Measurements from ENCODE around the gene OR10H3. TPM values are rescaled to one million over a fixed set of nuclear protein-coding genes. Genes with fewer than 3 reads are reported as not detected.

OR10H3 gene, protein sequence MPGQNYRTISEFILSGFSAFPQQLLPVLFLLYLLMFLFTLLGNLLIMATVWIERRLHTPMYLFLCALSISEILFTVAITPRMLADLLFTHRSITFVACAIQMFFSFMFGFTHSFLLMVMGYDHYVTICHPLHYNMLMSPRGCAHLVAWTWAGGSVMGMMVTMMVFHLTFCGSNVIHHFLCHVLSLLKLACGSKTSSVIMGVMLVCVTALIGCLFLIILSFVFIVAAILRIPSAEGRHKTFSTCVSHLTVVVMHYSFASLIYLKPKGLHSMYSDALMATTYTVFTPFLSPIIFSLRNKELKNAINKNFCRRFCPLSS
- total RNA-seq = not detected in 2 replicates
- not detected in 2 replicates for polyA plus RNA-seq

DNA sequence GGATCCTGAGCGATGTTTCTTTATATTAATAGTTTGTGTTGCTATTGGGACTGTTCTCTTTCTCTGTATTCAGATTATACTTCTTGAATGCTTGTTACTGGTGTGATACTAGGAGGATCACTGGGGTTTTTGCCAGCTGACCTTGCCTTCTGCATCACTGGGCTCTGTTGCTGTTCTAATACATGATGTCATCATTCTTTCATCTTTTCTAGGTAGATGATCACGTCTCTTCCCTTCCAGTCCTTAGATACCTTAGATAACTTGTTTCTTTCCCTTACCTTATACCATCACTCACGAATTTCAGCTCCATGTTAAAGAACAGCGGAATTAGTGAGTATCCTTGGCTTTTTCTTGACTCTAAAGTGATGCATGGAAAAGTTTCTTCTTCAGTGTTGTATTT is at the start of gene OR10H3:
OR10H3 (plus strand) TSS at position 264 of the 400 bp plus-strand sequence. CDS start 3,408 bp downstream, outside the sequence.
- TF ChIP-seq, protein P1, sequence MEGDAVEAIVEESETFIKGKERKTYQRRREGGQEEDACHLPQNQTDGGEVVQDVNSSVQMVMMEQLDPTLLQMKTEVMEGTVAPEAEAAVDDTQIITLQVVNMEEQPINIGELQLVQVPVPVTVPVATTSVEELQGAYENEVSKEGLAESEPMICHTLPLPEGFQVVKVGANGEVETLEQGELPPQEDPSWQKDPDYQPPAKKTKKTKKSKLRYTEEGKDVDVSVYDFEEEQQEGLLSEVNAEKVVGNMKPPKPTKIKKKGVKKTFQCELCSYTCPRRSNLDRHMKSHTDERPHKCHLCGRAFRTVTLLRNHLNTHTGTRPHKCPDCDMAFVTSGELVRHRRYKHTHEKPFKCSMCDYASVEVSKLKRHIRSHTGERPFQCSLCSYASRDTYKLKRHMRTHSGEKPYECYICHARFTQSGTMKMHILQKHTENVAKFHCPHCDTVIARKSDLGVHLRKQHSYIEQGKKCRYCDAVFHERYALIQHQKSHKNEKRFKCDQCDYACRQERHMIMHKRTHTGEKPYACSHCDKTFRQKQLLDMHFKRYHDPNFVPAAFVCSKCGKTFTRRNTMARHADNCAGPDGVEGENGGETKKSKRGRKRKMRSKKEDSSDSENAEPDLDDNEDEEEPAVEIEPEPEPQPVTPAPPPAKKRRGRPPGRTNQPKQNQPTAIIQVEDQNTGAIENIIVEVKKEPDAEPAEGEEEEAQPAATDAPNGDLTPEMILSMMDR (IDR thresholded peaks at IDR 0.05; ENCODE audit: low read depth, low read length) = no peak
- H3K4me1 ChIP-seq (ENCODE audit: low read depth) = no peaks in the 10 kb centered on the region
- no peaks in the 10 kb centered on the region for H3K9me3 ChIP-seq (ENCODE audit: low read depth)
- no peak within 1 kb of the TSS for H3K4me3 ChIP-seq
- no peak within 1 kb of the TSS for H3K27ac ChIP-seq
- no peak for DNase-seq (ENCODE audit: low read depth in 1 of 2, low spot score in 1 of 2)
- no peaks in the 10 kb centered on the region for H3K36me3 ChIP-seq
- H3K27me3 ChIP-seq = no peaks in the 10 kb centered on the region

DNA sequence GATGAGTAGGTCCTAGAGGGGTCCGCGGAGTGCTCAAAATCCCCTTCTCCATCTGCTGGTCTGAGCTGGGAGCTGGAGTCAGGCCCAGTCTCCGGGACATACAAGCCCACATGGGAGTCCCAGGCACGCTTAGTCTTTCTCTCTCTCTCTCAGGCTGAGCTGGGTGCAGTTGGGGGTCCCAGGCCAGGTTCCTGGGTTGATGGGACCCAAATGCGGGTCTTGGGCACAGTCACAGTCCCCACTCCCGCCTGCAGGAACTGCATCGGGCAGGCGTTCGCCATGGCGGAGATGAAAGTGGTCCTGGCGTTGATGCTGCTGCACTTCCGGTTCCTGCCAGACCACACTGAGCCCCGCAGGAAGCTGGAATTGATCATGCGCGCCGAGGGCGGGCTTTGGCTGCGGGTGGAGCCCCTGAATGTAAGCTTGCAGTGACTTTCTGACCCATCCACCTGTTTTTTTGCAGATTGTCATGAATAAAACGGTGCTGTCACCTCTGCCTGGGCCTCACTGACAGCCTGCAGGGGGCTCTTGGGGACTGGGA is 41.1 kb upstream of the OR10H3 start:
- Histone ChIP-seq H3K27me3 (no peaks in the 10 kb centered on the region), H3K4me1 (ENCODE audit: low read depth) (no peaks in the 10 kb centered on the region), H3K9me3 (ENCODE audit: low read depth) (no peaks in the 10 kb centered on the region), H3K36me3 (no peaks in the 10 kb centered on the region), H3K27ac (no peak overlapping the region), H3K4me3 (no peak overlapping the region)
- TF ChIP-seq, protein P1 (IDR thresholded peaks at IDR 0.05; ENCODE audit: low read depth, low read length) = no peak
- DNase-seq (ENCODE audit: low read depth in 1 of 2, low spot score in 1 of 2) = no peak

DNA sequence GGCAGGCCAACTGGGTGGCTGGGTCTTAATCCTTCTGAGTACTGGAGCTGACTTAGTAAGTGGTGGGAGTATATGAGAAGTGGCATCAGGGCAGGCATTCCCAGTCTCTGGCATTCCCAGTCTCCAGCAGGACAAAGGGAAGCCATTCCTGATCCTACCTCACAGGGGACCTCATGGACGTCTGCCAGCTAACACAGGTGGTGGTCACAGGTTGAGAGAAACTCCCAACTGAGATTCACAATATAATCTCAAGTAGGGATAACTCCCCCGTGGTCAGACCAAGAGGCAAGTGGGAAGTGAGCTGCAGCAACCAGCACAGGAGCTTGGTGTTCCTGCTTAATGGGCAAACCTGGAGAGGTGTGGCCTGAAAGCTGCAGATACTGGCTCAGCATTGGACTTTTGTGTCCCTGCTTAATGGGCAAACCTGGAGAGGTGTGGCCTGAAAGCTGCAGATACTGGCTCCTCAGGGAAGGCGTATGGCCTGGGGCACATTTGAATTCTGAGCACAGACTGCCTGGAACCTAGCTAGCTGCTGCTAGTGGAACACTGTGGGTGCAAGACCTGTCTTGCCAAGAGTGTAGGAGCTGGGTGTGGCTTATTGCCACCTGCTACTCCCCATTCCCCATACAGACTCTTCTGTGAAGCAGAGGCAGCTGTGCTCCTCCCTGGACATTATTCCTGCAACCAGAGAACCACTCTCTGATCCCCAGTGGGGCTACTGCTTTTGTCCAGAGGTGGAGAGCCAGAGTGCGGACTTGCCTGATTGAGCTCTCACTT is 35.8 kb upstream of the OR10H3 start:
- no peaks in the 10 kb centered on the region for H3K4me1 ChIP-seq (ENCODE audit: low read depth)
- no peak for DNase-seq (ENCODE audit: low read depth in 1 of 2, low spot score in 1 of 2)
- no peaks in the 10 kb centered on the region for H3K9me3 ChIP-seq (ENCODE audit: low read depth)
- TF ChIP-seq, protein P1 (IDR thresholded peaks at IDR 0.05; ENCODE audit: low read depth, low read length) = no peak
- no peaks in the 10 kb centered on the region for H3K36me3 ChIP-seq
- H3K4me3 ChIP-seq = no peak overlapping the region
- no peak overlapping the region for H3K27ac ChIP-seq
- no peaks in the 10 kb centered on the region for H3K27me3 ChIP-seq

DNA sequence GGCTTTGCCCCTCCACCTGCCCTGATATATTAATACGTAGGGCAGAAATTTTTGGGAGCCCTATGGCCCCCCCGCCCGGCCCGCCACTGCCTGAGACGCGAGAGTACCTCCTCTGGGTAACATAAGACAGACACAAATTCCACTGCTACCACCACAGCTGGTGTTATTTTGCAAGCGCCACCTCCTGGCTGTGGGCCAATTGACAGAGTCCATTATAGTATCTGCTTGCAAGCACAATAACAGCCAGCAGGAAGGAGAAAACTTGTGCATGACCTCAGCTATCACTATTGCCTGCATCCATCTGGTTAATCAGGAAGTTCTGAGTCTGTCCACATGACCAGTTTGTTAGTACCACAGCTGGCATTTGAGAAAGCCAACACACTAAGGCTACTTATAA is 35.3 kb upstream of the OR10H3 start:
- Histone ChIP-seq H3K27me3 (no peaks in the 10 kb centered on the region), H3K36me3 (no peaks in the 10 kb centered on the region), H3K4me3 (no peak overlapping the region), H3K4me1 (ENCODE audit: low read depth) (no peaks in the 10 kb centered on the region), H3K27ac (no peak overlapping the region), H3K9me3 (ENCODE audit: low read depth) (no peaks in the 10 kb centered on the region)
- DNase-seq (ENCODE audit: low read depth in 1 of 2, low spot score in 1 of 2) = peak in 1 of 2 donors; percentile 52
- TF ChIP-seq, protein P1 (IDR thresholded peaks at IDR 0.05; ENCODE audit: low read depth, low read length) = no peak

DNA sequence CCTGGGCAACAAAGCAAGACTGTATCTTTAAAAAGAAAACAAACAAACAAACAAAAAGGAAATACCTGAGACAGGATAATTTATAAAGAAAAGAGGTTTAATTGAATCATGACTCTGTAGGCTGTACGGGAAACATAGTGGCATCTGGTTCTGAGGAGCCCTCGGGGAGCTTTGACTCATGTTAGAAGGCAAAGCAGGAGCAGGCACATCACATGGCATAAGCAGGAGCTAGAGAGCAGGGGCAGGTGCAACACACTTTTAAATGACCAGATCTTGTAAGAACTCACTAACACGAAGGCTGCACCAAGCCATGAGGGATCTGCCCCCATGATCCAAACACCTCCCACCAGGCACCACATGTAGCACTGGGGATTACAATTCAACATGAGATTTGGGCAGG is 23.1 kb upstream of the OR10H3 start:
- Histone ChIP-seq H3K36me3 (no peaks in the 10 kb centered on the region), H3K4me3 (no peak overlapping the region), H3K27me3 (no peaks in the 10 kb centered on the region), H3K4me1 (ENCODE audit: low read depth) (no peaks in the 10 kb centered on the region), H3K27ac (no peak overlapping the region), H3K9me3 (ENCODE audit: low read depth) (no peaks in the 10 kb centered on the region)
- TF ChIP-seq, protein P1 (IDR thresholded peaks at IDR 0.05; ENCODE audit: low read depth, low read length) = no peak
- no peak for DNase-seq (ENCODE audit: low read depth in 1 of 2, low spot score in 1 of 2)

Data from cardiac muscle cell (in vitro differentiated cells and primary cell).